SW480 (cell line): ENCODE results near the gene OR2V2.
"Not testable (repeated sequence)": the region's sequence is repeated elsewhere in the genome, so short reads cannot be mapped to it uniquely, and the experiment has no call there.

Source experiments
- DNase-seq: peaks from one replicate; pipeline ENCODE4 v3.0.0-alpha.2; 2016; ENCODE audit warnings: low spot score

OR2V2 gene

GRCh38 chr5:181114844-181115778, 32.3 kb upstream of the OR2V2 start:
- DNase-seq: no peak

GRCh38 chr5:181118369-181118768, 29.0 kb upstream of the OR2V2 start:
- no peak for DNase-seq

GRCh38 chr5:181119105-181119504, 28.3 kb upstream of the OR2V2 start:
- DNase-seq: no peak

- no peak for DNase-seq
Measured at GRCh38 chr5:181120306-181120705, 27.1 kb upstream of the OR2V2 start.

GRCh38 chr5:181120761-181121160, 26.6 kb upstream of the OR2V2 start:
- no peak for DNase-seq

GRCh38 chr5:181121675-181122561, 25.5 kb upstream of the OR2V2 start:
- DNase-seq: no peak

GRCh38 chr5:181124526-181124925, 22.9 kb upstream of the OR2V2 start:
- no peak for DNase-seq

- DNase-seq: no peak
Measured at GRCh38 chr5:181126841-181127240, 20.5 kb upstream of the OR2V2 start.

- no peak for DNase-seq
Measured at GRCh38 chr5:181127456-181127855, 19.9 kb upstream of the OR2V2 start.

GRCh38 chr5:181127907-181128626, 19.3 kb upstream of the OR2V2 start:
- DNase-seq: no peak

GRCh38 chr5:181129601-181130000, 17.8 kb upstream of the OR2V2 start:
- DNase-seq: no peak

- not testable (repeated sequence) for DNase-seq
Measured at GRCh38 chr5:181130081-181130480, 17.3 kb upstream of the OR2V2 start.

- DNase-seq: no peak
Measured at GRCh38 chr5:181130832-181131496, 16.4 kb upstream of the OR2V2 start, which contains the start of gene OR2V1. OR2V1 (minus strand) TSS chr5:181131169; CDS start chr5:181125304, 5,865 bp downstream.

- no peak for DNase-seq
Measured at GRCh38 chr5:181131514-181131913, 15.9 kb upstream of the OR2V2 start.

- DNase-seq: no peak
Measured at GRCh38 chr5:181133083-181133482, 14.3 kb upstream of the OR2V2 start.

- DNase-seq: no peak
Measured at GRCh38 chr5:181133610-181134231, 13.7 kb upstream of the OR2V2 start.

GRCh38 chr5:181134259-181134658, 13.1 kb upstream of the OR2V2 start:
- DNase-seq: no peak

GRCh38 chr5:181136361-181136955, 10.9 kb upstream of the OR2V2 start:
- DNase-seq: no peak

- no peak for DNase-seq
Measured at GRCh38 chr5:181138258-181138657, 9.1 kb upstream of the OR2V2 start.

- peak; percentile 59 for DNase-seq
Measured at GRCh38 chr5:181140766-181141165, 6.6 kb upstream of the OR2V2 start.

GRCh38 chr5:181142054-181142453, 5.3 kb upstream of the OR2V2 start:
- DNase-seq: no peak
